ENCODE measurements around the gene ADNP.

- TF ChIP-seq CTCF (IDR thresholded peaks at IDR 0.05) (no peak), EZH2phosphoT487 (IDR thresholded peaks at IDR 0.05) (no peak), EZH2 (IDR thresholded peaks at IDR 0.05) (no peak)
These were observed 76.6 kb downstream of the ADNP start for GRCh38 chr20:50854506-50855249.
